Measurements from ENCODE around the gene PNMA8A.
A peak's percentile ranks its signal among the peaks of the same experiment; 100 is the strongest.
"Not testable (repeated sequence)": the region's sequence is repeated elsewhere in the genome, so short reads cannot be mapped to it uniquely, and the experiment has no call there.

PNMA8A gene

DNA sequence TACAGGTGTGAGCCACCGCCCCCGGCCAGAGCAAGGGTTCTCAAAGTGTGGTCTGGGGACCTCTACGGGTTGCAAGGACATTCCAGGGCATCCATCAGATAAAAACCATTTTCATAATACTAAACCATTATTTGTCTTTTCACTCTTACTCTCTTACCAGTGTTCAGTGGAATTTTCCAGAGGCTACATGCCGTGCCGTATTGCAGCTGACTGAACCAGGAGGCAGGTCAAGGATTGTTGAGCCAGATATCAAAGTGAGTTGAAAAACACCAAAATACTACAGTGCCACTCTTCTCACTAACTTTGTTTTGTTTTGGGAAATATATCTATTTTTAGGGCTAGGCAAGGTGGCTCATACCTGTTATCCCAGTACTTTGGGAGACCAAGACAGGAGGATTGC lies 31.5 kb upstream of the PNMA8A start:
- H3K4me3 ChIP-seq (ENCODE audit: low read depth, low read length): no peak overlapping the region
- H3K27ac ChIP-seq: no peak overlapping the region
- no peaks in the 10 kb centered on the region for H3K27me3 ChIP-seq (ENCODE audit: insufficient read depth, low read depth, severe bottlenecking)
- no peak for DNase-seq
- TF ChIP-seq, protein P1, sequence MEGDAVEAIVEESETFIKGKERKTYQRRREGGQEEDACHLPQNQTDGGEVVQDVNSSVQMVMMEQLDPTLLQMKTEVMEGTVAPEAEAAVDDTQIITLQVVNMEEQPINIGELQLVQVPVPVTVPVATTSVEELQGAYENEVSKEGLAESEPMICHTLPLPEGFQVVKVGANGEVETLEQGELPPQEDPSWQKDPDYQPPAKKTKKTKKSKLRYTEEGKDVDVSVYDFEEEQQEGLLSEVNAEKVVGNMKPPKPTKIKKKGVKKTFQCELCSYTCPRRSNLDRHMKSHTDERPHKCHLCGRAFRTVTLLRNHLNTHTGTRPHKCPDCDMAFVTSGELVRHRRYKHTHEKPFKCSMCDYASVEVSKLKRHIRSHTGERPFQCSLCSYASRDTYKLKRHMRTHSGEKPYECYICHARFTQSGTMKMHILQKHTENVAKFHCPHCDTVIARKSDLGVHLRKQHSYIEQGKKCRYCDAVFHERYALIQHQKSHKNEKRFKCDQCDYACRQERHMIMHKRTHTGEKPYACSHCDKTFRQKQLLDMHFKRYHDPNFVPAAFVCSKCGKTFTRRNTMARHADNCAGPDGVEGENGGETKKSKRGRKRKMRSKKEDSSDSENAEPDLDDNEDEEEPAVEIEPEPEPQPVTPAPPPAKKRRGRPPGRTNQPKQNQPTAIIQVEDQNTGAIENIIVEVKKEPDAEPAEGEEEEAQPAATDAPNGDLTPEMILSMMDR (IDR thresholded peaks at IDR 0.05; ENCODE audit: low read depth, low read length): no peak
- H3K36me3 ChIP-seq: no peaks in the 10 kb centered on the region
- no peaks in the 10 kb centered on the region for H3K9me3 ChIP-seq (ENCODE audit: severe bottlenecking)

DNA sequence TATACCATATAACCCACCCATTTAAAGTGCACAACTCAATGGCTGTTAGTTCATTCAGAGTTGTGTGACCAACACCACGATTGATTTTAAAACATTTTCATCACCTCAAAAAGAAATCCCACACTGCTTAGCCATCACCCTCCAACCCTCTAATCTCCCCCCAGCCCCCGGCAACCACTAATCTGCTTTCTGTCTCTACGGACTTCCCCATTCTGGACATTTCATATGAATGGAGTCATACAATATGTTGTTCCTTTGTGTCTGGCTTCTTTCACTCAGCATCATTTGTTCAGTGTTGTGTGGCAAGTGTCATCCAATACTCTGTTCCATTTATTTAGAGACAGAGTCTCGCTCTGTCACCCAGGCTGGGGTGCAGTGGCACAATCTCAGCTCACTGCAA lies 28.3 kb upstream of the PNMA8A start:
- no peaks in the 10 kb centered on the region for H3K27me3 ChIP-seq (ENCODE audit: insufficient read depth, low read depth, severe bottlenecking)
- no peaks in the 10 kb centered on the region for H3K9me3 ChIP-seq (ENCODE audit: severe bottlenecking)
- TF ChIP-seq, protein P1 (IDR thresholded peaks at IDR 0.05; ENCODE audit: low read depth, low read length): no peak
- no peak for DNase-seq
- no peak overlapping the region for H3K27ac ChIP-seq
- H3K4me3 ChIP-seq (ENCODE audit: low read depth, low read length): no peak overlapping the region
- no peaks in the 10 kb centered on the region for H3K36me3 ChIP-seq

DNA sequence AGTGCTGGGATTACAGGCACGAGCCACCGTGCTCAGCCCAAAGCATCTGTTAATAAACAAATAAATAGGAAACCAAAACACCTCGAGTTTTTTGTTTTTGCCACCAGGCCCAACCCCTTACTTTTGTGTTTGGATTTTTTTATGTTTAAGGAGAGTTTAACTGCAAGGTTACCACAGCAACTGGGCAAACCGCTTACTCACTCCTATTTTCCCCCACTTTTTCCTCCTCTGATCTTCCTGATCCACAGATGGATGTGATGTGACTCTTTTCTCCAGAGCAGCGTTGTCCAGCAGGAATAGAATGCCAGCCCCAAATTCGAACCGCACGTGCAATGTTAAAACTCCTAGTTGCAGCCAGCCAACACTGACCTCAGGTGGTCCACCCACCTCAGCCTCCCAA lies 26.4 kb upstream of the PNMA8A start:
- Histone ChIP-seq H3K36me3 (no peaks in the 10 kb centered on the region), H3K4me3 (ENCODE audit: low read depth, low read length) (no peak overlapping the region), H3K27me3 (ENCODE audit: insufficient read depth, low read depth, severe bottlenecking) (no peaks in the 10 kb centered on the region), H3K9me3 (ENCODE audit: severe bottlenecking) (no peaks in the 10 kb centered on the region), H3K27ac (no peak overlapping the region)
- no peak for DNase-seq
- TF ChIP-seq, protein P1 (IDR thresholded peaks at IDR 0.05; ENCODE audit: low read depth, low read length): no peak

DNA sequence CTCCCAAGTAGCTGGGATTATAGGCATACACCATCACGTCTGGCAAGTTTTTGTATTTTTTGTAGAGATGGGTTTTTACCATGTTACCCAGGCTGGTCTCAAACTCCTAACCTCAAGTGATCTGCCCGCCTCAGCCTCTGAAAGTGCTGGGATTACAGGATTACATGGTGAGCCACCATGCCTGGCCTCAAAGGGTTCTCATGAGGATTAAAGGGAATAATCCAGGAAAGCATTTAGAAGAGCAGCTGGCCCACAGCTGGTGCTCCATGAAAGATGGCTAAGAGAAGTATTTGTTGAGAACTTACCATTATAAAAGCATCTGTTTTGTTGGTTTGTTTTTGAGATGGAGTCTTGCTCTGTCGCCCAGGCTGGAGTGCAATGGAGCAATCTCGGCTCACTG lies 25.5 kb upstream of the PNMA8A start:
- H3K36me3 ChIP-seq: not testable (repeated sequence)
- DNase-seq: peak; percentile 55

DNA sequence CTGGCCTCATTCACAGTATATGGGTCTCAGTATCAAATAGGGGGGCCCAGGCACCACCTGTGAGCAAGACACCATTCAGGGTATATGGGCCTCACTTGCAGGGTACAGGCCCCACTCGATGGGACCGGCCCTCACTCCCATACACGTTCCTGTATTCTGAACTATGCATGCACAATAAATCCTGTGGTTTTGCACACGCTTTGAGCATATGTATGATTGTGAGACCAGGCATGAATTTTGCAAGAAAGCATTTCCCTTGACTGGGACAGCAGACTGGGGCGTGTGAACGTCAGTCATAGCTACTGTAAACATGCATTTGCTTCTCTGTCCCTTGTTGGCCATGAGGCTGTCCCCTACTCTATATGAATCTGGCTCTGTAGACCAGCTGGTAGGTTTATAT lies 24.9 kb upstream of the PNMA8A start:
- Histone ChIP-seq H3K27ac (no peak overlapping the region), H3K36me3 (no peaks in the 10 kb centered on the region), H3K4me3 (ENCODE audit: low read depth, low read length) (no peak overlapping the region), H3K9me3 (ENCODE audit: severe bottlenecking) (no peaks in the 10 kb centered on the region), H3K27me3 (ENCODE audit: insufficient read depth, low read depth, severe bottlenecking) (no peaks in the 10 kb centered on the region)
- TF ChIP-seq, protein P1 (IDR thresholded peaks at IDR 0.05; ENCODE audit: low read depth, low read length): no peak
- DNase-seq: no peak

More for the DNA sequence above, 25.5 kb upstream of the PNMA8A start:
- not testable (repeated sequence) for H3K9me3 ChIP-seq (ENCODE audit: severe bottlenecking); H3K27ac ChIP-seq; H3K4me3 ChIP-seq (ENCODE audit: low read depth, low read length); H3K27me3 ChIP-seq (ENCODE audit: insufficient read depth, low read depth, severe bottlenecking)

DNA sequence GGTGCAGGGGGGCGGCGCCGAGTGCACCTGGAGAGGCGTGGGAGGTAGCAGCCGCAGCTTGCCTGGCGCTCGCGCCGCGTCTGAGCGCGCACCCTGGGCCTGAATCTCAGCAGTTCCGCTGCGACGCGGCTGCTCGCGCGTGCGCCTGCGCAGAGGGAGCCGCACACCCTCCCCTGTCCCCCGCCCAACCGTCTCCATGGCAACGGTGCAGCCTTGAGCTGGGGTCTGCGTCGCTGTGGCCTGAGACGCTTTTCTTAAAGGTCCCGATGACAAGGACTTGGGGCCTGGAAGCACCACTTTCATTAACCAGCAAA lies 24.4 kb upstream of the PNMA8A start, which contains the start of gene PNMA8B:
TSS of gene PNMA8B (minus strand) at position 82 of the 314 bp plus-strand sequence. CDS start 402 bp downstream, outside the sequence.
- Histone ChIP-seq H3K9me3 (ENCODE audit: severe bottlenecking) (no peaks in the 10 kb centered on the region), H3K36me3 (no peaks in the 10 kb centered on the region), H3K4me3 (ENCODE audit: low read depth, low read length) (peak within 1 kb of the TSS; percentile 44), H3K27me3 (ENCODE audit: insufficient read depth, low read depth, severe bottlenecking) (no peaks in the 10 kb centered on the region), H3K27ac (no peak within 1 kb of the TSS; the same call in 1 of the 2 replicates)
- DNase-seq: peak; percentile 74
- TF ChIP-seq, protein P1 (IDR thresholded peaks at IDR 0.05; ENCODE audit: low read depth, low read length): no peak

Measured in WERI-Rb-1 (cell line).